ENCODE measurements around the gene SVEP1.

GRCh38 chr9:110336363-110336762 is 243.2 kb downstream of the SVEP1 start:
- TF ChIP-seq CTCF (IDR thresholded peaks at IDR 0.05): no peak
- TF ChIP-seq POLR2AphosphoS5 (IDR thresholded peaks at IDR 0.05): no peak
